GM23248 (cell line): ENCODE data around the gene DCAF12. TPM values are rescaled to one million over a fixed set of nuclear protein-coding genes. Genes with fewer than 3 reads are reported as not detected.

Experiments used
- DNase-seq: peaks from one replicate; pipeline ENCODE4 v3.0.0-alpha.2; 2015
- H2AFZ ChIP-seq: fragments of 200-600 bp; sonication (generic); 2 replicates; pipeline ENCODE4 v1.6.1; 2016; ENCODE audit warnings: antibody characterized with exemption
- H3F3A ChIP-seq: fragments of 200-600 bp; sonication (generic); 2 replicates; pipeline ENCODE4 v1.6.1; 2016; ENCODE audit warnings: mild to moderate bottlenecking, antibody characterized with exemption, mixed run types; ENCODE audit not compliant: insufficient read depth
- H3K27ac ChIP-seq: fragments of 200-600 bp; sonication (generic); 2 replicates; pipeline ENCODE4 v1.5.1; 2016; ENCODE audit warnings: mild to moderate bottlenecking
- H3K27me3 ChIP-seq: fragments of 200-600 bp; sonication (generic); replicated peaks from 2 replicates; pipeline ENCODE4 v1.6.1; 2016; ENCODE audit warnings: mild to moderate bottlenecking; ENCODE audit not compliant: insufficient read depth
- H3K36me3 ChIP-seq: fragments of 200-600 bp; sonication (generic); 2 replicates; pipeline ENCODE4 v1.6.1; 2016; ENCODE audit warnings: low read depth, mild to moderate bottlenecking
- H3K4me1 ChIP-seq: fragments of 200-600 bp; sonication (generic); 2 replicates; pipeline ENCODE4 v1.6.1; 2016; ENCODE audit warnings: mild to moderate bottlenecking; ENCODE audit not compliant: insufficient read depth
- H3K4me2 ChIP-seq: fragments of 200-600 bp; sonication (generic); one replicate; pipeline ENCODE4 v1.6.1; 2016; ENCODE audit warnings: mild to moderate bottlenecking; ENCODE audit not compliant: unreplicated experiment
- H3K4me3 ChIP-seq: fragments of 200-600 bp; sonication (generic); 2 replicates; pipeline ENCODE4 v1.5.1; 2016; ENCODE audit warnings: mild to moderate bottlenecking
- H3K79me2 ChIP-seq: fragments of 200-600 bp; sonication (generic); 2 replicates; pipeline ENCODE4 v1.6.1; 2016; ENCODE audit warnings: mild to moderate bottlenecking; ENCODE audit not compliant: insufficient read depth
- H3K9ac ChIP-seq: fragments of 200-600 bp; sonication (generic); 2 replicates; pipeline ENCODE4 v1.6.1; 2016; ENCODE audit warnings: mild to moderate bottlenecking
- H3K9me2 ChIP-seq: fragments of 200-600 bp; sonication (generic); 2 replicates; pipeline ENCODE4 v1.6.1; 2016; ENCODE audit warnings: mixed run types, mild to moderate bottlenecking, moderate library complexity; ENCODE audit not compliant: insufficient read depth
- H3K9me3 ChIP-seq: fragments of 200-600 bp; sonication (generic); one replicate; pipeline ENCODE4 v1.6.1; 2017; ENCODE audit warnings: low read depth
- H4K20me1 ChIP-seq: fragments of 200-600 bp; sonication (generic); 2 replicates; pipeline ENCODE4 v1.6.0; 2016; ENCODE audit not compliant: insufficient read depth
- EZH2 ChIP-seq: fragments of 200-600 bp; sonication (generic); IDR thresholded peaks from 2 replicates; pipeline ENCODE4 v1.6.1; 2018; ENCODE audit warnings: antibody characterized with exemption, mild to moderate bottlenecking; ENCODE audit not compliant: insufficient read depth, poor library complexity, severe bottlenecking
- EZH2phosphoT487 ChIP-seq: fragments of 200-600 bp; sonication (generic); IDR thresholded peaks from 2 replicates; pipeline ENCODE4 v1.6.1; 2018; ENCODE audit warnings: antibody characterized with exemption, moderate library complexity, mild to moderate bottlenecking, low read depth; ENCODE audit not compliant: insufficient read depth
- WGBS, 2 experiments: methylation state at CpG; one replicate each; pipeline ENCODE4 v1.1.6; 2015 to 2017; ENCODE audit warnings: low lambda C conversion rate in 2 of 2, low coverage in 1 of 2; ENCODE audit errors: missing lambda C conversion rate in 2 of 2; 5-methylcytosine and 5-hydroxymethylcytosine counted together
- in situ Hi-C: fragments of 300-500 bp; cut with MboI; formaldehyde crosslinking; loops from 2 replicates; pipeline ENCODE4 v1.15.0; 2020
- polyA plus RNA-seq: library from polyadenylated mRNA; unstranded; fragments of >200 nt; fragmentation: Nextera tagmentation; extraction: Ambion mirVana; gene quantifications from 2 replicates; pipeline ENCODE4 v1.2.1, GENCODE V29; 2016
- total RNA-seq: library from RNA; depleted of rRNA; stranded (reverse); fragments of >200 nt; shearing (Covaris generic); gene quantifications from 2 replicates; pipeline ENCODE4 v1.2.3, GENCODE V29; 2014; rRNA removed

DCAF12 gene
- total RNA-seq (21.1 and 22.2 TPM in 2 replicates), polyA plus RNA-seq (21.7 and 23.6 TPM in 2 replicates)

DNA sequence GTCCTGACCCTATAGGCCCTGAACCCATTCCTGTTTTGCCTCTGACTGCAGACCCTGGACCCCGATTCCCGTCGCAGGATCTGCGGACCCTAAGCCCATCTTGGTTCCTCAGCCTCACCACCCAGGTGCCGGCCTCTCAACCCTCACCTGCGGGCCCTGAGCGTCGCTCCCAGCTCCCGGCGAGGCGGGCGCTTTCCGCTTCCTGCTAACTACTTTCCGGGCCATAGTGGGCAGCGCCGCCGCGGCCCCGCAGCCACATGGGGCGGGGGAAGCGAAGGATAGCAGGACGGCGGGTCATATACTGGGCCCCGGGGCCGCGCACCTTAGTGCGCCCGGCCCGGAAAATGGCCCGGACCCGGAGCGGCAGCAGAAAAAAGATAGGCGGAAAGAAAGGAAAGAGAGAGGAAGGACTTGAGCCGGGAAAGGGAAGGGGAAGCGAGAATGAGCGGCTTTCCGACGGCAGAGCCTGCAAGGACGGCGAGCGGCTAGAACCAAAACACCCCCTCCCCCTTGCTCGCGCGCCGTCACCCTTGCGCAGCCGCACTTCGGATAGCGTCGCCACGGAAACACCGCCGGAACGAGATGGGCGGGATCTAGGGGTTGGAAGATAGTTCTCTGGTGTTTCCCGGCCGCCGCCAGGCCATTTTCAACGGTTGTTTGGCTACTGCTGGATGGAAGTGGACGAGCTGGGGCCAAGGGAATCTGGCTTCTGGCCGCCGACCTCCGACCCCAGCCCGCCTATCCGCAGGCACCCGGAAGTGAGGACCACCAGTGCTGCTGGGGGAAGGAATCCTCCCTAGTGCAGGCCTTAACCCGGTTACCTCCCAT is at the start of gene DCAF12:
TSS of gene DCAF12 (minus strand) at position 492 of the 828 bp plus-strand sequence. CDS start at position 225, 267 bp downstream.
- peaks cover 50% of the 10 kb centered on the region for H3K79me2 ChIP-seq
- H3K4me1 ChIP-seq: peaks cover 21% of the 10 kb centered on the region
- DNase-seq: peak; percentile 96
- in situ Hi-C loops: no loop called here
- peak within 1 kb of the TSS; percentile 96 for H3K4me2 ChIP-seq
- no peaks in the 10 kb centered on the region for H3K9me2 ChIP-seq
- H4K20me1 ChIP-seq: no peaks in the 10 kb centered on the region
- H3K27ac ChIP-seq: peak within 1 kb of the TSS; percentile 82
- peaks cover 30% of the 10 kb centered on the region; the same call in 1 of the 2 replicates for H3K36me3 ChIP-seq
- peak within 1 kb of the TSS; percentile 87 for H2AFZ ChIP-seq
- TF ChIP-seq EZH2phosphoT487 (no peak), EZH2 (no peak)
- H3K27me3 ChIP-seq: no peaks in the 10 kb centered on the region
- H3K4me3 ChIP-seq: peak within 1 kb of the TSS; percentile 96
- WGBS, 2 experiments: 1 to 2% methylated on average over 57 to 67 of the region's 67 CpGs
- 0 out of 2 replicates have a peak, but pooled peaks cover 10% of the 10 kb centered on the region for H3F3A ChIP-seq
- H3K9ac ChIP-seq: peak within 1 kb of the TSS; percentile 95
- no peaks in the 10 kb centered on the region for H3K9me3 ChIP-seq

DNA sequence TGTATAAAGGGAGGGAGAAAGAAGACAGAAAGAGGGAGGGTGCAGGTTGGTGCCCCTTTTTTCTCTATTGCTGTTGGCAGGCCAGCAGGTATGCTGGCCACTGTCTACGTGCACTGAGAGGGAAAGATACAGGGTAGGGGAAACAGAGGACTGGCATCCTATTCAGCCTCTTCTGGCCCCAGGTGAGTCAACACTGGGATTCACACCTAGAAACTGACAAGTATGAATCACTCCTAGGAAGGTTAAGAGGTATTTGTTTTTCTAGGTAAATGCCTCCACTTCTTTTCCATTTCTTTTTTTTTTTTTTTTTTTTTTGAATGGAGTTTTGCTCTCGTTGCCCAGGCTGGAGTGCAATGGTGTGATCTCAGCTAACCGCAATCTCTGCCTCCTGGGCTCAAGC is 49.6 kb upstream of the DCAF12 start:
- no peak overlapping the region for H3K4me2 ChIP-seq
- no peaks in the 10 kb centered on the region for H3K27me3 ChIP-seq
- H3K4me1 ChIP-seq: peaks cover 7% of the 10 kb centered on the region
- H3K9me3 ChIP-seq: no peaks in the 10 kb centered on the region
- 94 to 100% methylated on average over 3 of the region's 3 CpGs for WGBS, 2 experiments
- peaks cover 18% of the 10 kb centered on the region for H3F3A ChIP-seq
- DNase-seq: no peak
- no peak overlapping the region for H3K4me3 ChIP-seq
- in situ Hi-C loops: no loop called here
- peaks cover 28% of the 10 kb centered on the region for H3K79me2 ChIP-seq
- H3K9me2 ChIP-seq: no peaks in the 10 kb centered on the region
- H3K36me3 ChIP-seq: no peaks in the 10 kb centered on the region
- H2AFZ ChIP-seq: no peak overlapping the region
- no peak overlapping the region for H3K9ac ChIP-seq
- H3K27ac ChIP-seq: no peak overlapping the region
- TF ChIP-seq EZH2phosphoT487 (no peak), EZH2 (no peak)
- no peaks in the 10 kb centered on the region for H4K20me1 ChIP-seq

DNA sequence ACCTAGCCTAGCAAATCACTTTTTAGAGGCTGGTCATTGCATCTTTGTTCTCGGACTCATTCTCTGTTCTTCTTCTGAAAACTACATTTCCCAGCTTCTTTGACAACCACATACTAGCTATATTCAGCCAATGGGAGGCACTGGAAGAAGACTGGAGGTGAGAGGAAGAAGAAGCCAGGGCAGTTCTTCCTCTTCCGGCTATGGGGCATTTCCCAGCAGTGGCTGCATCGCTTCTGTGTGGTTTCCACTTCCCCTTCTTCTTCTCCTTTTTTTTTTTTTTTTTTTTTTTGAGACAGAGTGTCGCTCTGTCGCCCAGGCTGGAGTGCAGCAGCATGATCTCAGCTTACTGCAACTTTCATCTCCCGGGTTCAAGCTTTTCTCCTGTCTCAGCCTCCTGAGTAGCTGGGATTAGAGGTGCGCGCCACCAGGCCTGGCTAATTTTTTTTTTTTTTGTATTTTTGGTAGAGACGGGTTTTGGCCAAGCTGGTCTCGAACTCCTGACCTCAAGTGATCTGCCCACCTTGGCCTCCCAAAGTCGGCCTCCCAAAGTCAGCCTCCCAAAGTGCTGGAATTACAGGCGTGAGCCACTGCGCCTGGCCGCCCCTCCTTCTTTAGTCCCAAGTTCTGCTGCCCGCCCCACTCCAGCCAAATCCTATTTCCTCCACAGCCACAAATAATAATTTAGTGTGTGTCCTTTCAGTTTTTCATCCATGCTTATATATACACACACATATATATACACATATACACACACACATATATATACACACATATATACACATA is 45.4 kb upstream of the DCAF12 start:
- 89 to 90% methylated on average over 10 to 15 of the region's 15 CpGs for WGBS, 2 experiments
- Histone ChIP-seq H3K9ac (no peak overlapping the region), H3K4me2 (no peak overlapping the region), H3K9me3 (no peaks in the 10 kb centered on the region), H3K27me3 (no peaks in the 10 kb centered on the region), H2AFZ (no peak overlapping the region), H3K27ac (no peak overlapping the region), H3K79me2 (no peaks in the 10 kb centered on the region), H3K4me3 (no peak overlapping the region), H4K20me1 (no peaks in the 10 kb centered on the region), H3K9me2 (no peaks in the 10 kb centered on the region), H3K4me1 (no peaks in the 10 kb centered on the region), H3K36me3 (no peaks in the 10 kb centered on the region), H3F3A (no peaks in the 10 kb centered on the region)
- TF ChIP-seq EZH2: no peak
- no peak for TF ChIP-seq EZH2phosphoT487
- no peak for DNase-seq
- in situ Hi-C loops: no loop called here

DNA sequence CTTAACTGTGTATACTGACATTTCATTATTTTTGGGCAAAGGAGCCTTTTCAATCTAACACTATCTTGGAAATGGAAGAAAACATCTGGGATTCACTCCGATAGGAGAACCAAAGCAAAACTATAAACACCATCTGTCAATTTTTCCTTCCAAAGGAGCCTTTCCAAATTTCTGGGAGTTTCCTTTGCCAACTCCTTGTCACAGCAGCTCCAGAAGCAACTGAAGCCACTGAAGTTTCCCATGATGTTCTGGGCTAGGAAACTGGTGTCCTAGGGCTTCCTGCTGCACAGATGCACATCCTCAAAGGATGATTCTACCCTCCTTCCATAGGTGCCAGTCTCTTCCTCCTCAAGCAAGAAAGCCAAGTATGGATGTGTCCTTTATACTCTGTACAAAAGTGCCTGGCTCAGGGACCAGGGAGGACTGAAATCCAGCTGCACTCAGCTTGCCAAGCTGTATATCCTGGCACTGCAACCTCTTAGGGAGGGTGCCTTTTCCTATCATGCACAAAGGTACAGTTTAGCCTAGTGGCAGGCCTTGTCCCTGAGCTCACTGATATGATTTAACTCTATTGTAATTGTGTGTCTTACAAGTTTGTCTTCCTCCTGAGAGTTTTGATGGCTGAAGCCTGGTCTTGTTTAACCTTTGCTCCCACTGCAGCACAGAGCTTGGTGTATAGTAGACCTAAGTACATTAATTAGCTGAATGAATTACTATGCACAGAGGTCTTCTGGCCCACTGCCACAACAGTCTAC is 43.9 kb upstream of the DCAF12 start:
- no peaks in the 10 kb centered on the region for H3K9me3 ChIP-seq
- no peaks in the 10 kb centered on the region for H4K20me1 ChIP-seq
- H3K4me3 ChIP-seq: no peak overlapping the region
- H3K4me2 ChIP-seq: no peak overlapping the region
- H3K79me2 ChIP-seq: no peaks in the 10 kb centered on the region
- H3F3A ChIP-seq: no peaks in the 10 kb centered on the region
- H3K27me3 ChIP-seq: no peaks in the 10 kb centered on the region
- no peak overlapping the region for H3K9ac ChIP-seq
- WGBS, 2 experiments: 22 to 44% methylated on average over 1 of the region's 1 CpG
- H3K36me3 ChIP-seq: no peaks in the 10 kb centered on the region
- no peaks in the 10 kb centered on the region for H3K4me1 ChIP-seq
- H2AFZ ChIP-seq: no peak overlapping the region
- no peak overlapping the region for H3K27ac ChIP-seq
- no peaks in the 10 kb centered on the region for H3K9me2 ChIP-seq
- no peak for DNase-seq
- in situ Hi-C loops: no loop called here
- TF ChIP-seq EZH2phosphoT487: no peak
- TF ChIP-seq EZH2: no peak
